Testis (tissue), 3 donors: Measurements from ENCODE around the gene HNF1B. TPM values are rescaled to one million over a fixed set of nuclear protein-coding genes. Genes with fewer than 3 reads are reported as not detected.

Experiments used
- DNase-seq: peaks from one replicate; pipeline ENCODE4 v3.0.0-alpha.2; 2019
- H3K27ac ChIP-seq, 2 donors: fragments of 200-600 bp; sonication (generic); one replicate each; pipeline ENCODE4 v1.5.1; 2019
- H3K27me3 ChIP-seq: fragments of 200-600 bp; sonication (generic); one replicate; pipeline ENCODE4 v1.5.1; 2019
- H3K36me3 ChIP-seq: fragments of 200-600 bp; sonication (generic); one replicate; pipeline ENCODE4 v1.5.1; 2017; ENCODE audit warnings: low read depth; ENCODE audit errors: missing control alignments
- H3K4me1 ChIP-seq: fragments of 200-600 bp; sonication (generic); one replicate; pipeline ENCODE4 v1.5.1; 2019
- H3K4me3 ChIP-seq, 2 donors: fragments of 200-600 bp; sonication (generic); one replicate each; pipeline ENCODE4 v1.5.1; 2017 to 2019
- H3K9me3 ChIP-seq: fragments of 200-600 bp; sonication (generic); one replicate; pipeline ENCODE4 v1.5.1; 2017
- CTCF ChIP-seq, 3 experiments: fragments of 450-650 bp in 2 of 3; fragments of 200-600 bp in 1 of 3; sonication (generic) in 1 of 3; IDR thresholded peaks; one replicate each; pipeline ENCODE4 v1.5.1; 2016 to 2019; ENCODE audit warnings: antibody characterized with exemption in 3 of 3, mild to moderate bottlenecking in 2 of 3, moderate library complexity in 1 of 3
- POLR2A ChIP-seq: fragments of 450-650 bp; IDR thresholded peaks from one replicate; pipeline ENCODE4 v1.6.1; 2017; ENCODE audit warnings: antibody characterized with exemption, mild to moderate bottlenecking, moderate library complexity
- WGBS, 2 donors: methylation state at CpG; one replicate each; pipeline ENCODE4 v1.1.5; 2018; 5-methylcytosine and 5-hydroxymethylcytosine counted together
- intact Hi-C: fragments of 100-400 bp; cut with DNase I; formaldehyde crosslinking; loops from one replicate; pipeline ENCODE4 v1.15.1; 2023; ENCODE audit warnings: low total_unique reads
- polyA plus RNA-seq: library from polyadenylated mRNA; stranded (reverse); fragments of 350-450 nt; fragmentation: Illumina TruSeq; extraction: RNeasy Lipid Tissue Mini Kit (QIAGEN cat#74804); gene quantifications from one replicate; pipeline ENCODE4 v1.2.3, GENCODE V29; 2014; ENCODE audit warnings: low read depth, low replicate concordance; ENCODE audit not compliant: insufficient read depth
- total RNA-seq, 2 donors: library from RNA; depleted of rRNA; stranded (reverse); fragments of >200 nt; gene quantifications; one replicate each; pipeline ENCODE4 v1.2.3, GENCODE V29; 2016

Gene HNF1B
- total and polyA plus RNA-seq, 3 donors from 2014 or later: 2.9 to 6.3 (median 3.2) TPM

GRCh38 chr17:37667039-37667438 is 77.8 kb downstream of the HNF1B start:
- DNase-seq: no peak
- intact Hi-C loops: no loop called here
- no peak overlapping the region for H3K27ac ChIP-seq
- no peaks in the 10 kb centered on the region for H3K36me3 ChIP-seq
- WGBS, 2 donors: 88 to 95% methylated on average over 1 of the region's 1 CpG
- no peaks in the 10 kb centered on the region for H3K9me3 ChIP-seq
- H3K4me1 ChIP-seq: no peaks in the 10 kb centered on the region
- H3K4me3 ChIP-seq: no peak overlapping the region
- H3K27me3 ChIP-seq: no peaks in the 10 kb centered on the region
- no peak for TF ChIP-seq CTCF (IDR thresholded peaks at IDR 0.05)

- intact Hi-C loops: no loop called here
- 88 to 89% methylated on average over 3 of the region's 3 CpGs for WGBS, 2 donors
- Histone ChIP-seq H3K4me1 (no peaks in the 10 kb centered on the region), H3K4me3 (no peak overlapping the region), H3K36me3 (no peaks in the 10 kb centered on the region), H3K27ac (no peak overlapping the region), H3K27me3 (no peaks in the 10 kb centered on the region), H3K9me3 (no peaks in the 10 kb centered on the region)
- DNase-seq: no peak
- no peak for TF ChIP-seq CTCF (IDR thresholded peaks at IDR 0.05)
These were observed 80.6 kb downstream of the HNF1B start for GRCh38 chr17:37664214-37664613.

GRCh38 chr17:37662353-37662752 is 82.5 kb downstream of the HNF1B start:
- Histone ChIP-seq H3K27me3 (no peaks in the 10 kb centered on the region), H3K36me3 (no peaks in the 10 kb centered on the region), H3K27ac (no peak overlapping the region), H3K9me3 (no peaks in the 10 kb centered on the region), H3K4me1 (no peaks in the 10 kb centered on the region), H3K4me3 (no peak overlapping the region)
- WGBS, 2 donors: 46 to 51% methylated on average over 4 of the region's 4 CpGs
- no peak for DNase-seq
- intact Hi-C loops: no loop called here
- TF ChIP-seq CTCF (IDR thresholded peaks at IDR 0.05) (no peak), POLR2A (no peak)

GRCh38 chr17:37661400-37662014 is 83.4 kb downstream of the HNF1B start:
- no peaks in the 10 kb centered on the region for H3K4me1 ChIP-seq
- intact Hi-C loops: no loop called here
- H3K4me3 ChIP-seq: no peak overlapping the region
- H3K27ac ChIP-seq: no peak overlapping the region
- no peak for DNase-seq
- TF ChIP-seq CTCF (IDR thresholded peaks at IDR 0.05): no peak
- no peak for TF ChIP-seq POLR2A
- no peaks in the 10 kb centered on the region for H3K36me3 ChIP-seq
- 61 to 70% methylated on average over 1 of the region's 1 CpG for WGBS, 2 donors
- no peaks in the 10 kb centered on the region for H3K27me3 ChIP-seq
- H3K9me3 ChIP-seq: no peaks in the 10 kb centered on the region

- no peak overlapping the region for H3K4me3 ChIP-seq
- H3K4me1 ChIP-seq: no peaks in the 10 kb centered on the region
- 71 to 75% methylated on average over 5 of the region's 5 CpGs for WGBS, 2 donors
- no peaks in the 10 kb centered on the region for H3K27me3 ChIP-seq
- TF ChIP-seq CTCF (IDR thresholded peaks at IDR 0.05) (no peak), POLR2A (no peak)
- intact Hi-C loops: no loop called here
- H3K27ac ChIP-seq: no peak overlapping the region
- no peaks in the 10 kb centered on the region for H3K36me3 ChIP-seq
- H3K9me3 ChIP-seq: no peaks in the 10 kb centered on the region
- no peak for DNase-seq
These were observed 84.9 kb downstream of the HNF1B start for GRCh38 chr17:37659925-37660324.
